Limb (tissue), 2 donors: ENCODE data around the gene COMMD4.
"Not testable (repeated sequence)": the region's sequence is repeated elsewhere in the genome, so short reads cannot be mapped to it uniquely, and the experiment has no call there.

Experiments used
- DNase-seq, 2 donors: peaks; one replicate each; pipeline ENCODE4 v3.0.0-alpha.2; 2016; ENCODE audit errors: extremely low spot score in 2 of 2

The COMMD4 gene

DNA sequence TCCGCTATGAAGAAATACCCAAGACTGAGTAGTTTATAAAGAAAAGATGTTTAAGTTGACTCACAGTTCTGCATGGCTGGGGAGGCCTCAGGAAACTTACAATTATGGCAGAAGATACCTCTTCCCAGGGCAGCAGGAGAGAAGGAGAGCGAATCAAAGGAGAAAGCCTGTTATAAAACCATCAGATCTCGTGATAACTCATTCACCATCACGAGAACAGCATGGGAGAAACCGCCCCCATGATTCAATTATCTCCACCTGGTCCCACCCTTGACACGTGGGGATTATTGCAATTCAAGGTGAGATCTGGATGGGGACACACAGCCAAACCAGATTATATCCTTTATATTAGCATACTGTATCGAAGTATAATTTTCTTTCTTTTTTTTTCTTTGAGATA lies 3.8 kb upstream of the COMMD4 start:
- DNase-seq = not testable (repeated sequence)

- not testable (repeated sequence) for DNase-seq
These were observed 2.0 kb upstream of the COMMD4 start for GRCh38 chr15:75333654-75334419.

GRCh38 chr15:75335313-75335704 lies 554 bp upstream of the COMMD4 start:
- no peak for DNase-seq

DNA sequence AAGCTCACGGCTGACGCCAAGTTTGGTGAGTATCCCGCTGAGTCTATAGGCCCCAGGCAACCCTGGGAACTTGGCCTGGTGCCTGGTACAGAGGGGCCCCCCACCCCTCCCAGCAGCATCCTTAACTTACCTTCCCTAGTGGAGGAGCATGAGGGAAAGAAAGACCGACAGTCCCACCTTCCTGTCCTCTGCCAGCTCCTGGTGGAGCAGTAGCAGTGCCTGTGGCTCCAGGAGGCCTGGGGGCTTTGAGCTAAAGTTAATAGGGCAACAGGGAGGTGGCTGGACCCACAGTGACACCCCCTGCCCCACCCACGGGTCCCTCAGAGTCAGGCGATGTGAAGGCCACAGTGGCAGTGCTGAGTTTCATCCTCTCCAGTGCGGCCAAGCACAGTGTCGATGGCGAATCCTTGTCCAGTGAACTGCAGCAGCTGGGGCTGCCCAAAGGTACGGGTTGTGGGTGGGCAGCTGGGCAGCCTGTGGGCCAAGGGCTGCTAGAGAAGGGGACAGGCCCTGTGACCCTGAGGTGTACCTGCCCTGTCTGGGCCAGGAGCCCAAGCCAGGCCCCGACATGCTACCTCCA lies 2.9 kb downstream of the COMMD4 start:
- DNase-seq = no peak

- no peak for DNase-seq
These were observed 3.8 kb downstream of the COMMD4 start for GRCh38 chr15:75339531-75340240.

- no peak for DNase-seq
These were observed 6.4 kb downstream of the COMMD4 start for GRCh38 chr15:75342221-75342620.

GRCh38 chr15:75343953-75344352 lies 8.1 kb downstream of the COMMD4 start:
- DNase-seq = not testable (repeated sequence)

DNA sequence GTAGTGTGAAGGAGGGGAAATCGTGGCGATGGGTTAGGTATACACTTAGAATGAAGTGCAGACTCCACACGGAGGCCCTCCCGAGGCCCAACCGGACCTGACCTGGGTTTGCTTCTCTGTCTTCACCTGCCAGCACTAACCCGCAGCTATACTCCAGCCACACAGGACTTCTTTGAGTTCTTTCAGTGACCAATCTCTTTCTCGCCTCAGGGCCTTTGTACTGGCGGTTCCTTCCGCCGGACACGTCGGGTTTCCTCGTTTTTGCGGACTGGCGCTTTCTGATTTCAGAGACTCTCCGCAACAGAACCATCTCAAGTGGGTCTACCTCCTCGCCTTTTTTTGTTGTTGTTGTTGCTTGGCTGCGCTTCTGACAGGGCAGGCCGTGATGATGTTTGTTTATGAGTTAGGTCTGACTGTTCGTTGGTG lies 10.9 kb downstream of the COMMD4 start, which contains the start of gene NEIL1:
Gene NEIL1, plus strand, starts transcription at position 244 of the 426 bp plus-strand sequence. CDS start 1,867 bp downstream, outside the sequence.
- DNase-seq = no peak

DNA sequence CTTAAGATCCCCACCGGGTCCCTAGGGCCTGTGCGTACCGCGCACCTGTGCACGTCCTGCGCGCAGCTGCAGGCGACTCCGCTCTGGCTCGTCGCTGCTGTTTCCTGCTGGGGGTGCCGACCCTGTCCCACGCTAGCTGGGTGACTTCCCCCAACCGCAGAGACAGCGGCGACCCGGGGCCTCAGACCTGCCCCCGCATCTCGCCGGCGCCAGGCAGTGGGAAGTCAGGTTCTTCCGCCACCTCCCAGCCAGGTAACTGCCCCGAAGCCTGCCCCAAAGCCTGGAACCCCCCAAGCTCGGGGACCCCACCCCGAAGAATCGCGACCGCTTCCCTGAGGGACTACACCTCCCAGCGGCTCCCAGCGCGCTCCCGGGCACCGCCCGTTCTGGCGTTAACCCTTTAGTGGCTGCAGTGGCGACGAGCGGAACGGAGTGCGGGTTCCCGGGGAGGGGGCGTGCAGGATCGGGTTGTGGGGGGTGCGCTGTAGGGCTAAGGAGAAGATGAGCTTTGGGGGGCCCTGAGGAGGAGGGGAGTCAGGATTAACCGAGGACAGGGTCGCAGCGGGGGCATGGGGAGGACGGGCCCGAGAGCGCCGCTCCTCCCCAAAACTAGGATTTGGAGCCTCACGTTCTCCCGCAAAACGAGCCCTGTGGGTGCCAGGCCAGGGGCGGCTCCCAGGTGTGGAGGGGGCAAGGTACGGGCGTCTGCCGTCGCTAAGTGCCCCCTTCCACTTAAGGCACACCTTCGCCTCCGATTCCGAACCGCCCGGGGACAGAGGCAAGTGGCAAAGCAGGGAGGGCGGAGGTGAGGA lies 11.6 kb downstream of the COMMD4 start:
- peak in 1 of 2 donors; percentile 74 for DNase-seq

- no peak for DNase-seq
These were observed 12.2 kb downstream of the COMMD4 start for GRCh38 chr15:75348034-75348561.

- DNase-seq = no peak
These were observed 12.9 kb downstream of the COMMD4 start for GRCh38 chr15:75348562-75349350.

- DNase-seq = not testable (repeated sequence)
These were observed 13.4 kb downstream of the COMMD4 start for GRCh38 chr15:75349351-75349669.

GRCh38 chr15:75349851-75350588 lies 14.2 kb downstream of the COMMD4 start:
- DNase-seq = no peak

DNA sequence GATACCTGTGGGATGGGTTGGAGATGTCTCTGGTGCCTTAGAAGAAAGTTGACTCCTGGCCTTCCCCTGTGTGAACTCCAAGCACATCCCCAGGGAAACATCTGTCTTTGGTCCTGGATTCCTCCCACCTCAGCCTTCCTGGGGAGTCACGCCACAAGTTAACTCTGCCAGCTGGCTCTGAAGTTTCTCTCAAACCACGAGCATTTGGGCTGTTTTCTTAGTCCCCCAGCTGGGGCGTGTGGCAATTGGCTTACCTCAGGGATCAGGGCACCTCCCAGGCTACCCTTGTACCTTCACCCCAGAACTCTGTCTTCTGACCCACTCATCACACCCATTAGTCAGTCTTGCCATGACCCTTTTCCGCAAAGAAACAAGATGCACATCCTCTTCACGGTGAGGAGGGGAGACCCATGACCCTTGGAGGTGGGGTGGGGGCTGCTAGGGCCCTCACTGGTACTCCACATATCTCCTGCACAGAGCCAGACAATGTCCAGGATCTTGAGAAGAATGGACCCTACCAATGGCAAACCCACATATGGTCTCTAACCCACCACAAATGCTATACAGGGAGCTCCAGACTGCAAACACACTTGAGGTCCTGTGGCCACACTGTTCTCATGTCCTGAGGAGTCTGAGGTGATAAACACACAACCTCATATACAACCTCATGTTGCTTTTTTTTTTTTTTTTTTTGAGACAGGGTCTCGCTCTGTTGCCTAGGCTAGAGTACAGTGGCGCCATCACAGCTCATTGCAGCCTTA lies 14.9 kb downstream of the COMMD4 start:
- DNase-seq = no peak

GRCh38 chr15:75352186-75353080 lies 16.6 kb downstream of the COMMD4 start:
- DNase-seq = no peak

DNA sequence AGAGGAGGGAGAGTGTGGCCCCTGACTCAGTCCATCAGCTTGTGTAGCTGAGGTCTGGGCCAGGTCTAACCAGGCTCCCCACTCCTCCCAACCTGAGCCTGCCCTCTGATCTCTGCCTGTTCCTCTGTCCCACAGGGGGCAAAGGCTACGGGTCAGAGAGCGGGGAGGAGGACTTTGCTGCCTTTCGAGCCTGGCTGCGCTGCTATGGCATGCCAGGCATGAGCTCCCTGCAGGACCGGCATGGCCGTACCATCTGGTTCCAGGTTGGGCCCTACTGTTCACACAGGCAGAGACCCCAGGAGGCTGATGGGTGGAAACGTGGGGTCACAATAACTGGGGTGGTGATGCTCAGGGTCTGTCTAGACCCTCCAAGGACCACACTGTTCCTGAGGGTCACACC lies 17.7 kb downstream of the COMMD4 start:
- DNase-seq = no peak

- no peak for DNase-seq
These were observed 18.6 kb downstream of the COMMD4 start for GRCh38 chr15:75354454-75354853.

GRCh38 chr15:75355369-75355768 lies 19.5 kb downstream of the COMMD4 start:
- DNase-seq = no peak
